ENCODE results near the gene CPLX3. TPM values are rescaled to one million over a fixed set of nuclear protein-coding genes. Genes with fewer than 3 reads are reported as not detected.

The CPLX3 gene
- total RNA-seq, 1 donor from 2014 or later: not detected

DNA sequence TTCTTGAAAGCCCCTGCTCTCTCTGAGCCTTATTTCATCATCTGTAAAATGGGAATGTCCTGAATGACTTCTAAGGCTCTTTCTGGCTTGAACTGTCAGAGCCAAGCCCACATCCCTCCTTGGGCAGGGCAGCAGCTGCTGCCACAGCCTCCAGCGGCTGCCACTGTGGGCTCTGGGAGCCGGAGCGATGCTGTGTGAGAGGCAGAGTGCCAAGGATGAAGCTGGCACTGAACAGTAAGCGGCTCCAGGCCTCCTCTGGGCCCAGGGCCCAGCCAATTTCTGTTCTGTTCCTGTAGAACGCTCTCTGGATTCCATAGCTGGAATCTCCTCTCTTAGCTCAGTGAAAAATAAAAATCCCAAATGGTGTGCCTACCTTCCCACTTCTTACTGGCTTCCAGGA lies 4.4 kb downstream of the CPLX3 start:
- no peak for DNase-seq

DNA sequence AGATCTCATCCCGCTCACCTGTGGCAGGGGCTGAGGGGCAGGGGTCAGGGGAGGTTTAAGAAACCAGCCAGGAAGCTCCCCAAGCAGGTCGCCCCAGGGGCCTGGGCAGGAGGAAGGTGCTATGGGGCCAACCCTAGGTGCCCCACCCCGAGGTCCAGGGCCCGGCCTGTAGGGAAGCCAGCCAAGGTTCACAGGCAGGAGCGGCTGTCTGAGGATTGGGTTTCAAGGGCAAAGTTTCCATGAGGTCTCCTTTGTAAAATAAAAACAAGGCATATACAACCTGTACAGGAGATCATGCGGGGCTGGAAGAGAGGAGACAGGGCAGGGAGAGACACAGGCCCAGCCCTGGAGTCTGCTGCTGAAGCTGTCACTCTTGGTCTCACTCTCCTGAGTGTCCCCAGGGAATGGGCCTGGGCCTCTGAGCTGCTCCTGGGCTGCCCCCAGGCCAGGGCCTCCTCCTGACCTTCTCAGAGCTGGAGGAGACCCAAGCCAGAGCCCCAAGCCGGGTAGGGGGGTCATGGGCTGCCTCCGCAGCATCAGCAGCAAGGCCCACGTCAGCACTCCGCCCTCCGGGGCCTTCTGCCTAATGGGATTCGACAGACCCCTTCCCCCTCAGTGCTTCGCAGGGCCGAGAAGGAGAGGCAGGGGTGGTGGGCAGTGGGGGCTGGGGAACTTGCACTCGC lies 5.5 kb downstream of the CPLX3 start:
- DNase-seq: no peak

DNA sequence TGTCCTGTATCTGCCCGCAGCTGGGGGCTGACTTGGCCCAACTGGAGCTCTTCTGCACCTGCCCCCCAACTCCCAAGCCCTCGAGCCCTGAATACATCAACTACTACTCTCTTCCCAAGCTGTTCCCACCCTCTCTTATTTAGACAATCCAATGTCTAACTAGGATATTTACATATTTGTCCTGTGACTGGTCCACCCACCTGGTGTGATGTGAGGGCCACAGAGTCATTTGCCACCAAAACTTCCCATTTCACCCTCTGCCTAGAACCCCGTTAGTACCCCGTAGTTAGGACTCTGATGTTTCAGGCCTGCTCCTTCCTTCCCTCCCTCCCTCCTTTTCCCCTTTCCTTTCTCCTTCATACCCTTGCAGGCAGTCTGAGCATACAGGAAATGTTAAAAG lies 6.4 kb downstream of the CPLX3 start:
- no peak for DNase-seq

DNA sequence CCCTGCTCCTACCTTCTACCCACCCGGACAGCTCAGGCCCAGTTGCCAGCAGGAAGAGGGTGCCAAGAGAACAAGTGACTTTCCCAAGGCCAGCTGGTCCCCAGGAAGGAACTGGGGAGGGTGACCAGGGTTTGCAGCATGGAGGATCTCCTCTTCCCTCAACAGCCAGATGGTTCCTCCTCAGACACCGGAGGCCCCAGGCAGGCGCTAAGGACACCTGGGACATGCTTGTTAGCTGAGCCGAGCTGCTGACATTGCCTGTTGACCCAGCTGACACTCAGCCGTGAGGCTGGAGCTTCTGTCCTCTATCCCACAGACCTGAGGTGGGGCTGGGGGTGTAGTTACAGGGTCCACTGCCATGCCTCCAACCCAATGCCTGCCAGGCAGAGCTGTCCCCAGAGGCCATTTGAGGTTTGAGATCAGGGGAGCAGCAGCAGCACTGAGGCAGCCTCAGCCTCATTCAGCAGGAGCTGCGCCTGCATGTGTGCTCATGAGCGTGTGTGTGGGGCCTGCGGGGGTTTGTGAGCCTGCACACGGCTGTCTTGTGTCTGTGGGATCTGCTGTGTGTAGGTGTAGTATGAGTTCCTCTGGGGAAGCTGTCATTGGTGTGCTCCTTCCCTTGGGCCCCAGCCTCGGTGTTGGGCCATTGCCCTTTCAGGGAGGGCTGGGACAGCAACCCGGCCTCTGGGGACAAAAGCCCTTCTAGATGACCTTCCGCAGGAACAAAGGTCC lies 7.1 kb downstream of the CPLX3 start:
- DNase-seq: no peak

DNA sequence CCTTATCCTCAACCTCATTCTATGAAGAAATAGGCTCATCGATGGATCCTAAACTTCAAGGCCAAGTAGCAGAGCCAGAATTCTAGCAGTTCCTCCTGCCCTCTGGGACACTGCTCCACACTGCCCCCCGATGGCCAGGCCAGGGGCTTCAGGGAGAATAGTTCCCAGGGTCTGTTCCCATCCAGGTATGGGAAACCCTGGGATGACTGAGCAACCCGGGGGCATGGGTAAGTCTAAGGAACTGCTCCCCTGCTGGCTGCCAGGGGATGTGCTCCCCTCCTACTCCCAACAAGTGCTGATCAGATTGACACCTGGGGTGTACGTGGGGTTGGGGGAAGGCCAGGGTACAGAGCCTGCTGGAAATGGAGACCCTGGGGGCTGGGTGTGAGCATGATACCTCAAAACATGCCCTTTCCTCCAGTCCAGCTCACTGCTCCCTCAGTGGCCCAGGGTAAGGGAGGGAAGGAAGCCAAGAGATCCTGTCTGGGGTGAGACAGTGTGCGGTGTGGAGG lies 8.9 kb downstream of the CPLX3 start:
- peak; percentile 72 for DNase-seq

DNA sequence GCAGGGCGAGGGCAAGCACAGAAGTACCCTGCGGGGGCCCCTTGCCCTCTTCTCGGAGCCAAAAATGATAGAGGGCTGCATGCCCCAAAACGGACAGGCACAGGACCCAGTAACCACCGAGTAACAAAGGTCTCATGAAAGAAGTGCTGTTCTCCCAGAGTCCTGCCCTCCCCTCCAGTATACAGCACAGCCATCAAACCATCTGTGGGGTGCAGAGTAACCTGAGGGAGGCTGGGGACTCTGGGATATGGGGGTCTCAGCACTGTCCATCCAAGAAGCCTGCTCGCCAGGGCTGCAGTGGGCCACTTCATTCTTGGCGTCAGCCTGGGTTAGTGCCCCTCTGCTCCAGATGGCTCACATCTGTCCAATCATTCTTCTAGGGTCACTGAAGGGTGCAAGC lies 10.4 kb downstream of the CPLX3 start:
- DNase-seq: no peak

DNA sequence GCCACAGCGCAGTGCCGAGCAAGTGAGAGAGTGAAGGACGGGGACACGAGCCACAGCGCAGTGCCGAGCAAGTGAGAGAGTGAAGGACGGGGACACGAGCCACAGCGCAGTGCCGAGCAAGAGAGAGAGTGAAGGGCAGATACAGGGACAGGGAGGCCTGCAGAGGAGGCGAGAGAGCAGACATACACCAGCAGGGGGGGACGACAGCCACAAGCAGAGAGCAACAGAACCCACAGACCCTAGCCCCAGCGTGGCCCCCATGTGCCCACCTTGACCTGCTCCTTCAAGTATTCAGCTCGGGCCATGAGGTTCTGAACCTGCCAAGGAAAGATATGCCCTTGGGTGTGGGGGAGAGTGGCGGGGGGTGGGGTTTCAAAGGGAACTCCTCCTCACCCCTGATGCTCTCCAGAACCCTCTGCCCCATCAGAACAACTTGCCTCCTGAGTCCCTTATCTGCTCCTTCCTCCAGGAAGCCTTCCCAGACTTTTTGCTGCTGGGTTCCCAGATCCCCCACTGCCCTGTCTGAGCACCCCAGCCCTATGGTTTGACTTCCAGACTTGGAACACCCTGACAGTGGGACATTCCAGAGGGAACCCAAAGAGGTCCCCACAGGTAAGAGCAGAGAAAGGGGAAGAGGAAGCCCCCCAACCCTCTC lies 11.2 kb downstream of the CPLX3 start:
- DNase-seq: no peak

DNA sequence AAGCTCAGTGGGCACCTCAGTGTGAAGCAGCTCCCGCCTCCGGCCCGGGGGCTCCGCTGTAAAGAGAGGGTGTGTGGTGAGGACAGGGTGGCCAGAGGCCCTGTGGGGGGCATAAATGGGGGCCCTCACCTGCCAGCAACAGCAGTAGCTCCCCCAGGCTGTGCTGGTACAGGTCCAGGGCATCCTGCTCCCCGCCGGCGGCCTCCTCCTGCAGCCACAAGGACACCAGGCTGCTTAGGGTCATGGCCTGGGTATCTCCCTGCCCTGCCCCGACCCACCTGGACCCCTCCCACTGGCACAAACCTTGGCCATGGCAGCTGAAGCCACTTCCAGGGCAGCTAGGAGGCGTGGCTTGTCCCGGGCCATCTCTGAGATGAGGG lies 11.7 kb downstream of the CPLX3 start:
- DNase-seq: no peak

DNA sequence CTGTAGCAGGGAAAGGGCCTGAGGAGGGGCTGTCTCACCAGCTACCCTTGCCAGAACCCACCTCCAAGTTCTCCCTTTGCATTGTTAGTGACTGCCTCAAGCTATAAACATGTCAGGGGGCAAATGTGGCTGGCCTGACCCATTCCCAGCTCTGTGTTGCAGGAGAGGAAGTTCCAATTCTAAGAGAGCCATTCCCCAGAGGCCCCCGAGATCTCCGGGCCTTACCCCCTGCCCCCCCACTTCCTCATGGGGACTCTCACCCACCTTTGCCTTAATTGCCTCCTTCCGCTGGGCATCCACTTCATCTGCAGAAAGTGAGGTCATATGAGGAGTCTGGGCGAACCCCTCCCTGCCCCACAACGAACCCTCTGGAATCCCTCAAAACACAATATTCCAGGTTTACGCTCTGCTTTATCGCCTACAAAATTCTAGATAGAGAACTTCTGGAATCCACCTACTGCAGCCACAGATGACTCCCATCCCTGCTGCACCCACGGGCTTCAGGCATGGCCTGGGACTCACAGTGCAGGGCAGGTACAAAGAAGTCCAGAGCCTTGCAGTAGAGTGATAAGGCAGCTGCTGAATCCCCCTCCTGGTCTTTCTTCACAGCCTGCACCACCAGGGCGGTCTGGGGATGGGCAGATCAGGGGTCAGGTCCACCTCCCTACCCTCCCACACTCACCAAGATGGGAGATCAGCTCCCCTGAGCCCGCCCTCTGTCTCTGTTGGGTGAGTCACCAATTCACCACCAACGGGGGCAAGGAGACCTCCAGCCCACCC lies 12.5 kb downstream of the CPLX3 start:
- no peak for DNase-seq

DNA sequence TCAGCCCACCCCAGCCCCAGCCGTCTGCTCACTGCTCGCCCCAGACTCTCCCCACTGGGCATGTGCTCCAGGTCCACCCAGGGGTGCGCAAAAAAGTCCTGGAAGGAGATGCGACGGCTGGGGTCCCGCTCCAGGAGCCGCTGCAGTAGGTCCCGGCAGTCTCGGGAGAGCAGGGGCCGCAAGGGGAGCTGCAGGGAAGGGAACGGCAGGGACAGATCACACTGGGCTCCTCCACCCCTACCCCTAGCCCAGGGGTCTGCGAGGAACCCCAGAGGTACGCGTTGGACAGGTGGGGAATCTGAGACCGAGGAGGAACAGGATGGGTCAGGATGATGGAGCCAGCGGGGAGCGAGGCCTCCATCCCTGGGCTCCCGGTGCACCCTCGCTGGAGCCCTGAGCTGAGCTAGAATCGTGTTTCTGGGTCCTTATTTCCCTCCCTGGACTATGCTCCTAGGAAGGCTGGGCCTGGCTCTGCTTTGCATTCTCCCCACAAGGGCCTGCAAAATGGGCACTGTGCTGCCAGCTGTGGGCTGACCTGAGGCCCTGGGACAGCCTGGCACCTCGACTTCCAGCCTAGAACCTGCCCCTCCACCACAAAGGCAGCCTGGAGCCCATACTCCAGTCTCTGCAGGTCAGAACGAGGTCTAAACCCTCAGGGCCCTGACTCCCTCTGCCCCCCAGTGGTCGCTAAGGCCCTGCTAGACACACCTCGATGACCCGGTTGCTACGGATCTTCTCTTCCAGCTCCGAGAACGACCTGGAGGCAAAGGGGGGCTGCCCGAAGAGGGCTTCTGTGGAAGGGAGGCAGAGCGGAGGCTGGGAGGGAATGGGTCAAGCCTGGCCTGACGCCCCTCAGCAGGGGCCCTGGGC lies 13.3 kb downstream of the CPLX3 start:
- DNase-seq: no peak

DNA sequence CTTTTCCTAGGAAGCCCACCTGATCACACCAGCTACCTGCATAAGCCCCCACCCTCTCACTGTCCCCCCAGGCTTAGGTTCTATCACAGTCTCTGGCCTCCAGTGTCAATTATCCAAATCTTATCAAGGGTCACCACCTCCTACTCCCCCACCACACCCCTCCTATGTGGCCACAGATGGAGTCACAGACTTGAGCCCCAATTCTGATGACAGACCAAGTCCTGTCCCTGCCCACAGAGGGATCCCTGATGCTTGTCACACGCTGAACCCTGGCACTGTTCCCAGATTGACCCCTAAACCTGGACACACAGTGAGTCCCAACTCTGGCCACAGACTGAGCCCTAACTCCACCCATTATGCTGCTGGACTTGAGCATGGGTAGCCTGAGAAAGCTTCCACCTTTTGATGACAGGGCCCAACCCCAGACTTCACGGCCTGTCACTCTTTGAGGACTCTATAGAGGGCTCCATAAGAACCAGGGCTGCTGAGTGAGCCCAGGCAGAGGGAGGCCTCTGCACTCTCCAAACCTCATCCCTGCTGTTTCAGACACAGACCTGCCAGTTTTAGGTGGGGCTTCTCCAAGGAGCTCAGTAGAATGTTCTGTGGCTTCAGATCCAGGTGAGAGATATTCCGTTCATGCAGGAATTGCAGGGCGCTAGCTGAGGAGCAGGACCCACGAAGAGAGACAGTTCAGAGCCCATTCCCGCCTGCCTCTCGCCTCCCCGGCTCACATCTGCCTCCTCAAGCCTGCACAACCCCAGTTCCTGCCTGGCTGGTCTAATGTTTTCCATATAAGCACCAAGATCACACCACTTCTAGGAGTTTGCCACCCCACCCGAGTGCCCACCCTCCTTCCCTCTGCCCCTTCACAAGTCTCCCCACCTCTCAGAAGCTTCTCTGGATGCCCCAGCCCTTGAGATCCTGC lies 14.7 kb downstream of the CPLX3 start:
- DNase-seq: no peak

DNA sequence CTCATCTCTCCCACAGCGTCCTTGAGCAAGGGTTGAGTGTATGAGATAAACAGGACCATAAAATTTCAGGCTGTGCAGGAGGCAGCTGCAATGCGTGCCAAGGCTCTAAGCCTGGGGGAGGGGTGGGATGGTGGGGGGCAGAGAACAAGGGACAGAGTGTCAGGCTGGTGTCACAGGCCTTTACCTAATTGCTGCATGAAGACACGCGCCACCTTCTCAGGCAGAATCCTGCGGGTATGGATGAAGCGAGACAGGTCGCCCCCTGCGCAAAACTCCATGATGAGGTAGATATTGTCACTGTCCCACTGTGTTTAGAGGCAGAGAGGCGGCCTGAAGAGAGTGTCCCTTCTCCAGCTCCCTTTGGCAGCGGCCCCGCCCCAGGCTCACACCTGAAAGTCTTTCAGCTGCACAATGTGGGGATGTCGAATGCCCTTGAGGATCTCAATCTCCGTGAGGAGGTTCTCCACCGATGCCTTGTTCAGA lies 15.5 kb downstream of the CPLX3 start:
- DNase-seq: no peak

DNA sequence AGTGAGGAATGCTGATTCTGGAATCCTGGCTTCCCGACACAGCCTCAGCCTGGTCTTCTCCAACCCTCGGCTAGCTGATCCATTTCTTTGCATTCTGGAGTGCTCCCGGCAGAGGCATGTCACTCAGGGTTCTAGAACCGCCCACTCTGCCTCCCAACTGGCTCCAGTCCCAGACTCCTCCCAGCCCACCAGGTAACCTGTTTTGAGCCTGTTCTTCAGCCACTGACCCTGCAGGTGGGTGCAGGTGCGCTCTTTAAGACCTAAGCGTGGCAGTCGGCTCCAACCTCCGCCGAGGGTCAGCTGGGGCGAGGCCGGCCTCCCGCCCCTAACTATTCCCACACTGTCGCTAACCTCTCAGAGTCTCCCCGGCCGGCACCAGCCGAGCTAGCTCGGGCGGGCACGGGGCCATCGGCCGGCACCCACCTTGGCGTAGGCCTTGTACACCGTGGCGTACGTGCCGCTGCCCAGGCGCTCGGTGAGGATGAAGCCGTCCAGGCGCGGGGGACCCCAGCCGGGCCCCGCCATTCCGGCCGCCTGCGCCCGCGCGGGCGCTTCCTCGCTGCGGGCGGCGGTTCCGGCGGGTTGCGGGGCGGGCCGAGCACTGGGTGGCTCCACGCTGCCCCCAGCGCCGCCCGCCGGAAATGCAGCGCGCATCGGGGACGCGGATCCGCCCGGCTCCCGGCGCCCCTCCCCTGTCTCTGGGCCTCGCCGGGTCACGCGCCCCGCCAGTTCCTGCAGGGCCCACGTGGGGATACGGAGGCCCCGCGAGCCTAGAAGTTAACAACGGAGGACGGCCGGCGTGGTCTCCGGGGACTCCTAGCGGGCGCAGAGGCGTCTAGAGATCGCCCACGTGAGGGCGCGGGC lies 16.4 kb downstream of the CPLX3 start, which contains the start of gene ULK3:
TSS of gene ULK3 (minus strand) at position 576 of the 864 bp plus-strand sequence. CDS start at position 525, 51 bp downstream.
- DNase-seq: peak; percentile 89

DNA sequence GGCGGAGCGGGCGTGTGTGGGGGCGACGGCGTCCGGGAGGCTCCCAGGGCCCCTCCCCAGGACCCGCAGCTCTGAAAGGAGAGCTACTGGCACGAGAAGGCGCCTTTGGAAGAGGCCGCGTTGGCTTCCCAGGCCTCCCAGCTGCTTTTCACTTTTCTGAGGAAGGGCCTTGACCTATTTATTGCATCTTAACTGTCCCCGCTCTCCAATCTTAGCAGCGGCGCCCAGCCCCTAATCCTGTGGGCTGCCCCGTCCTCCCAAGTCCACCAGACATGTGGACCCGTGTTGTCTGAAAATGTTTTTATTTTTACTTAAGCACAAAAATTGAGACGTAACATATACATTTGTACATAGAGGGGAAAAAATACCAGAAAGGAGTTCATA lies 17.0 kb downstream of the CPLX3 start:
- DNase-seq: no peak

DNA sequence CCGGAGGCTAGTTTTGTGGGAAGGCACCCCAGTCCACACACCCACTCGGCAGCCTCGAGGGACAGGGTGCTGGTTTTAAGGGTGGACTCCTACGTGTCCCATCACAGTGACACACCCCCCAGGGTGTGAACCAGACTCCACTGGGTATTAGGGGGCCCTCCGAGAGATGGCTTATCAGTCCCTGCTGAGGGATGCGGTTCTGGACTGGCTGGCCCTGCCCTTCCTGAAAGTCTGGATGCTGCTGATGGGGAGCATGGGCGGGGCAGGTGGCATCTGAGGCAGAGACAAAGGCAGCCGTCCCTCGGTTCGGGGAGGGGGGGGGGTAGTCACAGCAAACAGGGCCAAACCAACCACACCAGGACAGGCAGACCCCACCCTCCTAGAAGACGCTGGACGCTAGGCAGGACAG lies 17.5 kb downstream of the CPLX3 start:
- no peak for DNase-seq

DNA sequence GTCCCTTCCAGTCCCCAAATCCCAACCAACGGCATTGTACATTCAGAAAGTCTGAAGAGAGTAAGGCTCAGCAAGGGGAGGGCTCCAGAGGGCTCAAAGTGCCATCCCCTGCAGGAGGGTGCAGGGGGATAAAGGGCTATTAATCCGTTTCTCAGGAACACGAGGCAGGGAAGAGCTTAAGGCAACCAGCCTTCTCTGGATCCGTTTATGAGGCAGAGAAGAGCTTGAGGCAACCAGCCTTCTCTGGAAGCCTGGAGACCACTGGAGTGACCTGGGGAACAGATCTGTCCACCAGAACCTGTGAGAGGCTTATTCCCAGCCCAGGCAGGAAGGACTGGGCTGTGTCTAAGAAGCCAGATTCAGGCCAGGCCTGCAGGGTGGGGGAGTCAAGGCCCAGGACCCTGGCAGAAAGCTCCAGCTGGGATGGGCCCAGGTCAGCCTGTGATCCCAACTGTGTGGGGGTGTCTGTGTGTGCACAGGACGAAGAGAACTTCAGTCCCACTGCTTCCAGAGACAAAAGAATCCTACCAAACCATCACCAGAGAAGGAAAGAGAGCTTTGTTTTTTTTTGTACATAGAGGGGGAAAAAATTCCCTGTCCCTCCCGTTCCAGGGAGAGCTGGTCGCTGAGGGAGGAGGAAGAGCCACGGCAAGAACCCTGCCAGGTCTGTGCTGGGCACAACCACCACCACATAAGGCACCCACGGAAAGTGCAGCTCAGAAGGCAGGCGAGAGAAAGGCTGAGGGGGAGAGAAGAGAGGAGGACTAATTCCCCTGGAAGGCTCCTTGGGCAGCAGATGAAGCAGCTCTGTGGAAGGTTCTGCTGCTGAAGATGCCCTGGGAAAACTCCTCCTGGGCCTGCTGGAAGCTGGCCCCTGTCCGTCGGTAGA lies 18.1 kb downstream of the CPLX3 start:
- DNase-seq: no peak

DNA sequence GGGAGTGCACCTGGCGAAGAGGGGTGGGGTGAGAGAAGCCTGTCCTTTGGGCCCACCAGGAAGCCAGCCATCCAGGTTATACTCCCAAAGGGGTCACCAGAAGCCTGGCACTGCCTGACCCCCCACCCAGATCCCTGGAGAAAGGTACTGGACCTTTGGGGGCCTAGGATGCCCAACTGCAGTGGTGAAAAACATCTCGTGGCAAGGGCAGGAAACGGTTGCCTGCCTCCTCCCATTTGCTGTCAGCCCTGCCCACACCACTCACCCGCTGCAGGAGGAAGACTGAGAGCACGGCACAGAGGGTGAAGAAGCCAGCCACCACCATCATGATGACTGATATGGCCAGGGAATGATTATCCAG lies 18.8 kb downstream of the CPLX3 start:
- DNase-seq: no peak

DNA sequence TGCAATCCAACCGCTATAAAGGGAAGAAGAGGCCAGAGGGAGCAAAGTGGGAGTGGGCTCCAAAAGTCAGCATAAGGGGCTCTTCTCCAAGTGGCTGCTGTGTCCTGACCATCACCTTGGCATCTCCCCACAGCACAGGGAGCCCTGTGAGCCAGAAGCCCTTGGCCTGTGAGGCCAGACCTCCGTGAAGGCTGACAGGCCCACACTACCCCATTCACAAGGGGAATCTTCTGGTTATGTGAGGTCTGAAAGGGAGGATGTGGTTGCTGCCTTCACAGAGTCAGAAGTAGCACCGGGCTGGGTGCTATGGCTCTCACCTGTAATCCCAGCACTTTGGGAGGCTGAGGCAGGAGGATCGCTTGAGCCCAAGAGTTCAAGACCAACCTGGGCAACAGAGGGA lies 19.2 kb downstream of the CPLX3 start:
- no peak for DNase-seq

DNA sequence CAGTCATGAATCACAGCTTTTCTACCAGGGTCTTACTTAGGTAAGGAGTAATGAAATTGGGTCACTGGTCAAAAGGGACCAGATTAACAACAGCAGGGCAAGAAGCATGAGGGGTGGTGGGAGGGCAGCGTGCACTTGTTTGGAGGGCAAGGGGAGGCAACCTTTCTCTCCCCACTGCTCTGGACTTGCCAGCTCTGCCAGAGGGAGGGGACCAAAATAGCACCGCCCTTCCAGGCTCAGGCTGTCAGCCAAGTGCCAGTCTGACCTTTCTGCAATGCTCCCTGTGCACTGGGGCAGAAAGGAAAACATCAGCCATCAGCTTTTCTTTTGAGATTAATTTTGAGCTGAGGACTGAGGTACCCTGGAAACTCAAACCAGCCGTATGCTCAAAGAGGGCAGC lies 21.0 kb downstream of the CPLX3 start:
- DNase-seq: no peak
